ENCODE measurements around the gene GPHB5.
"Not testable (repeated sequence)": the region's sequence is repeated elsewhere in the genome, so short reads cannot be mapped to it uniquely, and the experiment has no call there.

DNA sequence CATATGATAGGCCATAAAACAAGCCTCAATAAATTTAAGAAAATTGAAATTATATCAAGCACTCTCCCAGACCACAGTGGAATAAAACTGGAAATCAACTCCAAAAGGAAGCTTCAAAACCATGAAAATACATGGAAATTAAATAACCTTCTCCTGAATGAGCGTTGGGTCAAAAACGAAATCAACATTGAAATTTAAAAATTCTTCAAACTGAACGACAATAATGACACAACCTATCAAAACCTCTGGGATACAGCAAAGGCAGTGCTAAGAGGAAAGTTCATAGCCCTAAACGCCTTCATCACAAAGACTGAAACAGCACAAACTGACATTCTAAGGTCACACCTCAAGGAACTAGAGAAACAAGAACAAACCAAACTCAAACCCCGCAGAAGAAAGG is 14.3 kb downstream of the GPHB5 start:
- not testable (repeated sequence) for TF ChIP-seq CTCF (conservative IDR thresholded peaks at IDR 0.05; ENCODE audit: low read depth in 2 of 2); EZH2phosphoT487 (IDR thresholded peaks at IDR 0.05; ENCODE audit: unreplicated experiment); EZH2 (IDR thresholded peaks at IDR 0.05; ENCODE audit: low read depth, unreplicated experiment); REST (IDR thresholded peaks at IDR 0.05; ENCODE audit: unreplicated experiment); JUNB (IDR thresholded peaks at IDR 0.05; ENCODE audit: unreplicated experiment); POLR2AphosphoS5 (IDR thresholded peaks at IDR 0.05; ENCODE audit: low read depth); STAT1 (IDR thresholded peaks at IDR 0.05; ENCODE audit: unreplicated experiment)
- TF ChIP-seq, protein P1, sequence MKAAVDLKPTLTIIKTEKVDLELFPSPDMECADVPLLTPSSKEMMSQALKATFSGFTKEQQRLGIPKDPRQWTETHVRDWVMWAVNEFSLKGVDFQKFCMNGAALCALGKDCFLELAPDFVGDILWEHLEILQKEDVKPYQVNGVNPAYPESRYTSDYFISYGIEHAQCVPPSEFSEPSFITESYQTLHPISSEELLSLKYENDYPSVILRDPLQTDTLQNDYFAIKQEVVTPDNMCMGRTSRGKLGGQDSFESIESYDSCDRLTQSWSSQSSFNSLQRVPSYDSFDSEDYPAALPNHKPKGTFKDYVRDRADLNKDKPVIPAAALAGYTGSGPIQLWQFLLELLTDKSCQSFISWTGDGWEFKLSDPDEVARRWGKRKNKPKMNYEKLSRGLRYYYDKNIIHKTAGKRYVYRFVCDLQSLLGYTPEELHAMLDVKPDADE (IDR thresholded peaks at IDR 0.05), result not testable (repeated sequence)

Data from GM23338 (cell line).